ENCODE results near the gene LNX1. TPM values are rescaled to one million over a fixed set of nuclear protein-coding genes. Genes with fewer than 3 reads are reported as not detected.

LNX1 gene
- total and polyA plus RNA-seq, 9 of the 15 experiments (the other 6 are each of a cell fraction or from before 2014, with no cell fraction given): 0.40 to 3.6 (median 2.2) TPM

DNA sequence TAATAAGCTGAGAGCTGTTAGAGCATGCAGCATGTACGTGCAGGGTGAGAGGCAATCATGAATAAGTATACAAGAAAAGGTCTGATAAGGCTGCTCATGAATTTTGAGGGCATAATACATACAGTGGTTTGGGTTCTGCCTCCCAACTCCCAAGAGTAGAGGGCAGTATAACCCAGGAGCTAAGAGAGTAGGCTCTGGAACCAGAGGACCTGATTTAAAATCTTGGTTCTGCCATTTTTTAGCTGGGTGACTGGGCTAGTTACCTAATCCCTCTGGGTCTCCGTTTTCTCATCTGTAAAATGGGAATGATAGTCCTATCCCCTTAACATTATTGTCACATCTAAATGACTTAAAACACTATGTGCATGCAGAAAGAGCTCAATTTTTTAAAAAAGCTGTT is 85.3 kb downstream of the LNX1 start (continued):
- TF ChIP-seq CBX3 (IDR thresholded peaks at IDR 0.05; ENCODE audit: borderline replicate concordance in 1 of 2, low read length in 2 of 2) (no peak), RAD21 (CRISPR knock-in tag; conservative IDR thresholded peaks at IDR 0.05 in 1 of 2, IDR thresholded peaks at IDR 0.05 in 1 of 2) (peak in 1 of 2 experiments; percentile 15; a peak in 1 of 4 replicates), U2AF1 (optimal IDR thresholded peaks at IDR 0.05; ENCODE audit: low read depth, low read length) (no peak), RBM25 (IDR thresholded peaks at IDR 0.05; ENCODE audit: low read depth, low read length, severe bottlenecking) (peak; percentile 75), ZNF76 (CRISPR knock-in tag; IDR thresholded peaks at IDR 0.05; ENCODE audit: borderline replicate concordance) (no peak)
- TF ChIP-seq, protein P1, sequence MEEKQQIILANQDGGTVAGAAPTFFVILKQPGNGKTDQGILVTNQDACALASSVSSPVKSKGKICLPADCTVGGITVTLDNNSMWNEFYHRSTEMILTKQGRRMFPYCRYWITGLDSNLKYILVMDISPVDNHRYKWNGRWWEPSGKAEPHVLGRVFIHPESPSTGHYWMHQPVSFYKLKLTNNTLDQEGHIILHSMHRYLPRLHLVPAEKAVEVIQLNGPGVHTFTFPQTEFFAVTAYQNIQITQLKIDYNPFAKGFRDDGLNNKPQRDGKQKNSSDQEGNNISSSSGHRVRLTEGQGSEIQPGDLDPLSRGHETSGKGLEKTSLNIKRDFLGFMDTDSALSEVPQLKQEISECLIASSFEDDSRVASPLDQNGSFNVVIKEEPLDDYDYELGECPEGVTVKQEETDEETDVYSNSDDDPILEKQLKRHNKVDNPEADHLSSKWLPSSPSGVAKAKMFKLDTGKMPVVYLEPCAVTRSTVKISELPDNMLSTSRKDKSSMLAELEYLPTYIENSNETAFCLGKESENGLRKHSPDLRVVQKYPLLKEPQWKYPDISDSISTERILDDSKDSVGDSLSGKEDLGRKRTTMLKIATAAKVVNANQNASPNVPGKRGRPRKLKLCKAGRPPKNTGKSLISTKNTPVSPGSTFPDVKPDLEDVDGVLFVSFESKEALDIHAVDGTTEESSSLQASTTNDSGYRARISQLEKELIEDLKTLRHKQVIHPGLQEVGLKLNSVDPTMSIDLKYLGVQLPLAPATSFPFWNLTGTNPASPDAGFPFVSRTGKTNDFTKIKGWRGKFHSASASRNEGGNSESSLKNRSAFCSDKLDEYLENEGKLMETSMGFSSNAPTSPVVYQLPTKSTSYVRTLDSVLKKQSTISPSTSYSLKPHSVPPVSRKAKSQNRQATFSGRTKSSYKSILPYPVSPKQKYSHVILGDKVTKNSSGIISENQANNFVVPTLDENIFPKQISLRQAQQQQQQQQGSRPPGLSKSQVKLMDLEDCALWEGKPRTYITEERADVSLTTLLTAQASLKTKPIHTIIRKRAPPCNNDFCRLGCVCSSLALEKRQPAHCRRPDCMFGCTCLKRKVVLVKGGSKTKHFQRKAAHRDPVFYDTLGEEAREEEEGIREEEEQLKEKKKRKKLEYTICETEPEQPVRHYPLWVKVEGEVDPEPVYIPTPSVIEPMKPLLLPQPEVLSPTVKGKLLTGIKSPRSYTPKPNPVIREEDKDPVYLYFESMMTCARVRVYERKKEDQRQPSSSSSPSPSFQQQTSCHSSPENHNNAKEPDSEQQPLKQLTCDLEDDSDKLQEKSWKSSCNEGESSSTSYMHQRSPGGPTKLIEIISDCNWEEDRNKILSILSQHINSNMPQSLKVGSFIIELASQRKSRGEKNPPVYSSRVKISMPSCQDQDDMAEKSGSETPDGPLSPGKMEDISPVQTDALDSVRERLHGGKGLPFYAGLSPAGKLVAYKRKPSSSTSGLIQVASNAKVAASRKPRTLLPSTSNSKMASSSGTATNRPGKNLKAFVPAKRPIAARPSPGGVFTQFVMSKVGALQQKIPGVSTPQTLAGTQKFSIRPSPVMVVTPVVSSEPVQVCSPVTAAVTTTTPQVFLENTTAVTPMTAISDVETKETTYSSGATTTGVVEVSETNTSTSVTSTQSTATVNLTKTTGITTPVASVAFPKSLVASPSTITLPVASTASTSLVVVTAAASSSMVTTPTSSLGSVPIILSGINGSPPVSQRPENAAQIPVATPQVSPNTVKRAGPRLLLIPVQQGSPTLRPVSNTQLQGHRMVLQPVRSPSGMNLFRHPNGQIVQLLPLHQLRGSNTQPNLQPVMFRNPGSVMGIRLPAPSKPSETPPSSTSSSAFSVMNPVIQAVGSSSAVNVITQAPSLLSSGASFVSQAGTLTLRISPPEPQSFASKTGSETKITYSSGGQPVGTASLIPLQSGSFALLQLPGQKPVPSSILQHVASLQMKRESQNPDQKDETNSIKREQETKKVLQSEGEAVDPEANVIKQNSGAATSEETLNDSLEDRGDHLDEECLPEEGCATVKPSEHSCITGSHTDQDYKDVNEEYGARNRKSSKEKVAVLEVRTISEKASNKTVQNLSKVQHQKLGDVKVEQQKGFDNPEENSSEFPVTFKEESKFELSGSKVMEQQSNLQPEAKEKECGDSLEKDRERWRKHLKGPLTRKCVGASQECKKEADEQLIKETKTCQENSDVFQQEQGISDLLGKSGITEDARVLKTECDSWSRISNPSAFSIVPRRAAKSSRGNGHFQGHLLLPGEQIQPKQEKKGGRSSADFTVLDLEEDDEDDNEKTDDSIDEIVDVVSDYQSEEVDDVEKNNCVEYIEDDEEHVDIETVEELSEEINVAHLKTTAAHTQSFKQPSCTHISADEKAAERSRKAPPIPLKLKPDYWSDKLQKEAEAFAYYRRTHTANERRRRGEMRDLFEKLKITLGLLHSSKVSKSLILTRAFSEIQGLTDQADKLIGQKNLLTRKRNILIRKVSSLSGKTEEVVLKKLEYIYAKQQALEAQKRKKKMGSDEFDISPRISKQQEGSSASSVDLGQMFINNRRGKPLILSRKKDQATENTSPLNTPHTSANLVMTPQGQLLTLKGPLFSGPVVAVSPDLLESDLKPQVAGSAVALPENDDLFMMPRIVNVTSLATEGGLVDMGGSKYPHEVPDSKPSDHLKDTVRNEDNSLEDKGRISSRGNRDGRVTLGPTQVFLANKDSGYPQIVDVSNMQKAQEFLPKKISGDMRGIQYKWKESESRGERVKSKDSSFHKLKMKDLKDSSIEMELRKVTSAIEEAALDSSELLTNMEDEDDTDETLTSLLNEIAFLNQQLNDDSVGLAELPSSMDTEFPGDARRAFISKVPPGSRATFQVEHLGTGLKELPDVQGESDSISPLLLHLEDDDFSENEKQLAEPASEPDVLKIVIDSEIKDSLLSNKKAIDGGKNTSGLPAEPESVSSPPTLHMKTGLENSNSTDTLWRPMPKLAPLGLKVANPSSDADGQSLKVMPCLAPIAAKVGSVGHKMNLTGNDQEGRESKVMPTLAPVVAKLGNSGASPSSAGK (IDR thresholded peaks at IDR 0.05): no peak
- TF ChIP-seq, protein P2, sequence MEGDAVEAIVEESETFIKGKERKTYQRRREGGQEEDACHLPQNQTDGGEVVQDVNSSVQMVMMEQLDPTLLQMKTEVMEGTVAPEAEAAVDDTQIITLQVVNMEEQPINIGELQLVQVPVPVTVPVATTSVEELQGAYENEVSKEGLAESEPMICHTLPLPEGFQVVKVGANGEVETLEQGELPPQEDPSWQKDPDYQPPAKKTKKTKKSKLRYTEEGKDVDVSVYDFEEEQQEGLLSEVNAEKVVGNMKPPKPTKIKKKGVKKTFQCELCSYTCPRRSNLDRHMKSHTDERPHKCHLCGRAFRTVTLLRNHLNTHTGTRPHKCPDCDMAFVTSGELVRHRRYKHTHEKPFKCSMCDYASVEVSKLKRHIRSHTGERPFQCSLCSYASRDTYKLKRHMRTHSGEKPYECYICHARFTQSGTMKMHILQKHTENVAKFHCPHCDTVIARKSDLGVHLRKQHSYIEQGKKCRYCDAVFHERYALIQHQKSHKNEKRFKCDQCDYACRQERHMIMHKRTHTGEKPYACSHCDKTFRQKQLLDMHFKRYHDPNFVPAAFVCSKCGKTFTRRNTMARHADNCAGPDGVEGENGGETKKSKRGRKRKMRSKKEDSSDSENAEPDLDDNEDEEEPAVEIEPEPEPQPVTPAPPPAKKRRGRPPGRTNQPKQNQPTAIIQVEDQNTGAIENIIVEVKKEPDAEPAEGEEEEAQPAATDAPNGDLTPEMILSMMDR (IDR thresholded peaks at IDR 0.05 in 2 of 3, conservative IDR thresholded peaks at IDR 0.05 in 1 of 3; ENCODE audit: insufficient read depth in 2 of 3, low read depth in 1 of 3, low read length in 3 of 3): peak in 1 of 3 experiments; percentile 22; a peak in 1 of 6 replicates
